ENCODE measurements around the gene ANGPTL2. TPM values are rescaled to one million over a fixed set of nuclear protein-coding genes. Genes with fewer than 3 reads are reported as not detected.

ANGPTL2 gene
- total RNA-seq, 2 experiments from 2014 or later = not detected

GRCh38 chr9:127132921-127133647, 10.6 kb upstream of the ANGPTL2 start:
- no peak for DNase-seq

GRCh38 chr9:127132375-127132774, 9.9 kb upstream of the ANGPTL2 start:
- Mint-ChIP-seq H3K9me3 (no peaks in the 10 kb centered on the region), H3K27ac (no peak overlapping the region), H3K4me3 (no peak overlapping the region), H3K27me3 (no peaks in the 10 kb centered on the region), H3K4me1 (no peaks in the 10 kb centered on the region), H3K36me3 (no peaks in the 10 kb centered on the region)
- DNase-seq = no peak

More at GRCh38 chr9:127132921-127133647, 10.6 kb upstream of the ANGPTL2 start:
- no peaks in the 10 kb centered on the region for H3K36me3 Mint-ChIP-seq
- no peak overlapping the region for H3K4me3 Mint-ChIP-seq
- no peaks in the 10 kb centered on the region for H3K4me1 Mint-ChIP-seq
- no peak overlapping the region for H3K27ac Mint-ChIP-seq
- H3K9me3 Mint-ChIP-seq = no peaks in the 10 kb centered on the region
- no peaks in the 10 kb centered on the region for H3K27me3 Mint-ChIP-seq

GRCh38 chr9:127131871-127132270, 9.4 kb upstream of the ANGPTL2 start:
- DNase-seq = no peak
- Mint-ChIP-seq H3K27ac (no peak overlapping the region), H3K9me3 (no peaks in the 10 kb centered on the region)

GRCh38 chr9:127130661-127131538, 8.5 kb upstream of the ANGPTL2 start:
- no peak for DNase-seq
- H3K4me1 Mint-ChIP-seq = no peaks in the 10 kb centered on the region
- no peaks in the 10 kb centered on the region for H3K9me3 Mint-ChIP-seq
- no peak overlapping the region for H3K27ac Mint-ChIP-seq
- no peaks in the 10 kb centered on the region for H3K36me3 Mint-ChIP-seq
- no peak overlapping the region for H3K4me3 Mint-ChIP-seq
- no peaks in the 10 kb centered on the region for H3K27me3 Mint-ChIP-seq

More at GRCh38 chr9:127131871-127132270, 9.4 kb upstream of the ANGPTL2 start:
- H3K4me1 Mint-ChIP-seq = no peaks in the 10 kb centered on the region
- H3K4me3 Mint-ChIP-seq = no peak overlapping the region
- no peaks in the 10 kb centered on the region for H3K36me3 Mint-ChIP-seq
- no peaks in the 10 kb centered on the region for H3K27me3 Mint-ChIP-seq

GRCh38 chr9:127130235-127130634, 7.8 kb upstream of the ANGPTL2 start:
- DNase-seq = no peak
- H3K9me3 Mint-ChIP-seq = no peaks in the 10 kb centered on the region
- no peaks in the 10 kb centered on the region for H3K27me3 Mint-ChIP-seq
- no peaks in the 10 kb centered on the region for H3K4me1 Mint-ChIP-seq
- no peak overlapping the region for H3K27ac Mint-ChIP-seq
- H3K36me3 Mint-ChIP-seq = no peaks in the 10 kb centered on the region
- H3K4me3 Mint-ChIP-seq = no peak overlapping the region

- no peaks in the 10 kb centered on the region for H3K9me3 Mint-ChIP-seq
- H3K4me1 Mint-ChIP-seq = no peaks in the 10 kb centered on the region
- H3K4me3 Mint-ChIP-seq = no peak overlapping the region
- no peak overlapping the region for H3K27ac Mint-ChIP-seq
- H3K36me3 Mint-ChIP-seq = no peaks in the 10 kb centered on the region
- DNase-seq = no peak
- no peaks in the 10 kb centered on the region for H3K27me3 Mint-ChIP-seq
Observed at GRCh38 chr9:127129718-127130085, 7.3 kb upstream of the ANGPTL2 start.

- DNase-seq = no peak
- no peaks in the 10 kb centered on the region for H3K27me3 Mint-ChIP-seq
- no peaks in the 10 kb centered on the region for H3K9me3 Mint-ChIP-seq
- H3K36me3 Mint-ChIP-seq = no peaks in the 10 kb centered on the region
- no peak overlapping the region for H3K27ac Mint-ChIP-seq
- H3K4me3 Mint-ChIP-seq = no peak overlapping the region
- H3K4me1 Mint-ChIP-seq = no peaks in the 10 kb centered on the region
Observed at GRCh38 chr9:127129073-127129717, 6.8 kb upstream of the ANGPTL2 start.

GRCh38 chr9:127128341-127129072, 6.1 kb upstream of the ANGPTL2 start:
- Mint-ChIP-seq H3K4me1 (no peaks in the 10 kb centered on the region), H3K36me3 (no peaks in the 10 kb centered on the region), H3K4me3 (no peak overlapping the region), H3K9me3 (no peaks in the 10 kb centered on the region), H3K27ac (no peak overlapping the region), H3K27me3 (peaks cover 5% of the 10 kb centered on the region)
- DNase-seq = no peak

GRCh38 chr9:127126971-127127370, 4.5 kb upstream of the ANGPTL2 start:
- Mint-ChIP-seq H3K4me1 (no peaks in the 10 kb centered on the region), H3K27ac (no peak overlapping the region), H3K9me3 (no peaks in the 10 kb centered on the region)

GRCh38 chr9:127124792-127125191, 2.4 kb upstream of the ANGPTL2 start:
- DNase-seq = no peak
- H3K9me3 Mint-ChIP-seq = no peaks in the 10 kb centered on the region
- H3K36me3 Mint-ChIP-seq = no peaks in the 10 kb centered on the region
- H3K27ac Mint-ChIP-seq = no peak overlapping the region
- no peak overlapping the region for H3K4me3 Mint-ChIP-seq
- H3K27me3 Mint-ChIP-seq = peaks cover 39% of the 10 kb centered on the region
- H3K4me1 Mint-ChIP-seq = no peaks in the 10 kb centered on the region

More at GRCh38 chr9:127126971-127127370, 4.5 kb upstream of the ANGPTL2 start:
- Mint-ChIP-seq H3K27me3 (peaks cover 19% of the 10 kb centered on the region), H3K4me3 (no peak overlapping the region), H3K36me3 (no peaks in the 10 kb centered on the region)
- DNase-seq = no peak

GRCh38 chr9:127124111-127124531, 1.7 kb upstream of the ANGPTL2 start:
- H3K27ac Mint-ChIP-seq = no peak overlapping the region
- peaks cover 40% of the 10 kb centered on the region for H3K27me3 Mint-ChIP-seq
- no peaks in the 10 kb centered on the region for H3K4me1 Mint-ChIP-seq
- H3K36me3 Mint-ChIP-seq = no peaks in the 10 kb centered on the region
- H3K9me3 Mint-ChIP-seq = no peaks in the 10 kb centered on the region
- H3K4me3 Mint-ChIP-seq = no peak overlapping the region
- DNase-seq = no peak

GRCh38 chr9:127123064-127123890, 842 bp upstream of the ANGPTL2 start:
- Mint-ChIP-seq H3K27ac (no peak overlapping the region), H3K9me3 (no peaks in the 10 kb centered on the region), H3K36me3 (no peaks in the 10 kb centered on the region), H3K4me1 (no peaks in the 10 kb centered on the region), H3K27me3 (peaks cover 40% of the 10 kb centered on the region), H3K4me3 (no peak overlapping the region)
- DNase-seq = no peak

- peaks cover 48% of the 10 kb centered on the region for H3K27me3 Mint-ChIP-seq
- no peak for DNase-seq
- no peaks in the 10 kb centered on the region for H3K36me3 Mint-ChIP-seq
- H3K9me3 Mint-ChIP-seq = no peaks in the 10 kb centered on the region
- H3K4me1 Mint-ChIP-seq = peaks cover 2% of the 10 kb centered on the region
- H3K4me3 Mint-ChIP-seq = no peak overlapping the region
- H3K27ac Mint-ChIP-seq = no peak overlapping the region
Observed at GRCh38 chr9:127121628-127122175, 733 bp downstream of the ANGPTL2 start.

GRCh38 chr9:127119320-127119709, 3.1 kb downstream of the ANGPTL2 start:
- Mint-ChIP-seq H3K27me3 (peaks cover 48% of the 10 kb centered on the region), H3K4me1 (peaks cover 8% of the 10 kb centered on the region), H3K36me3 (no peaks in the 10 kb centered on the region), H3K4me3 (no peak overlapping the region), H3K9me3 (no peaks in the 10 kb centered on the region), H3K27ac (no peak overlapping the region)
- DNase-seq = no peak
